Left ventricle myocardium inferior (tissue), 1 donor: ENCODE results near the gene RAB37. TPM values are rescaled to one million over a fixed set of nuclear protein-coding genes. Genes with fewer than 3 reads are reported as not detected.

ENCODE experiments used
- DNase-seq: peaks from one replicate; pipeline ENCODE4 v3.0.0-alpha.2; 2020
- H3K27ac ChIP-seq: fragments of 200-600 bp; replicated peaks from 2 replicates; pipeline ENCODE4 v1.8.0; 2021
- H3K27me3 ChIP-seq: fragments of 200-600 bp; 2 replicates; pipeline ENCODE4 v1.8.0; 2021; ENCODE audit warnings: low read depth
- H3K36me3 ChIP-seq: fragments of 200-600 bp; 2 replicates; pipeline ENCODE4 v1.8.0; 2021
- H3K4me1 ChIP-seq: fragments of 200-600 bp; 2 replicates; pipeline ENCODE4 v1.8.0; 2021
- H3K4me3 ChIP-seq: fragments of 200-600 bp; 2 replicates; pipeline ENCODE4 v1.8.0; 2021; ENCODE audit warnings: mild to moderate bottlenecking, moderate library complexity
- H3K9me3 ChIP-seq: fragments of 200-600 bp; replicated peaks from 2 replicates; pipeline ENCODE4 v1.8.0; 2021
- intact Hi-C: fragments of 100-400 bp; cut with micrococcal nuclease; formaldehyde crosslinking; loops from one replicate; pipeline ENCODE4 v1.11.0; 2022
- microRNA-seq: library from miRNA; unstranded; fragments of <30 nt; microRNA quantifications from one replicate; pipeline ENCODE4 v1.2.0, GENCODE V29; 2020
- total RNA-seq: library from RNA; stranded (reverse); fragmentation: NEBNext Ultra II Directional; extraction: Animal tissue kit (Norgen Biotek cat#: 25700); gene quantifications from one replicate; pipeline ENCODE4 v1.2.1, GENCODE V29; 2021
- TF ChIP-seq, protein P1 (sequence below): fragments of 200-600 bp; IDR thresholded peaks from 2 replicates; pipeline ENCODE4 v1.8.0; 2021; ENCODE audit warnings: antibody characterized with exemption, mild to moderate bottlenecking, borderline replicate concordance
- donor health status: DM: no; HTN: yes; CAD: no; lungs with severe emphysema.

Gene RAB37
- total RNA-seq, 1 donor from 2014 or later = 1.9 TPM

GRCh38 chr17:74792586-74793105 is 55.6 kb downstream of the RAB37 start:
- peaks cover 66% of the 10 kb centered on the region for H3K36me3 ChIP-seq
- H3K27me3 ChIP-seq = no peaks in the 10 kb centered on the region
- peaks cover 14% of the 10 kb centered on the region for H3K4me1 ChIP-seq
- H3K9me3 ChIP-seq = no peaks in the 10 kb centered on the region
- H3K27ac ChIP-seq = no peak overlapping the region
- TF ChIP-seq, protein P1, sequence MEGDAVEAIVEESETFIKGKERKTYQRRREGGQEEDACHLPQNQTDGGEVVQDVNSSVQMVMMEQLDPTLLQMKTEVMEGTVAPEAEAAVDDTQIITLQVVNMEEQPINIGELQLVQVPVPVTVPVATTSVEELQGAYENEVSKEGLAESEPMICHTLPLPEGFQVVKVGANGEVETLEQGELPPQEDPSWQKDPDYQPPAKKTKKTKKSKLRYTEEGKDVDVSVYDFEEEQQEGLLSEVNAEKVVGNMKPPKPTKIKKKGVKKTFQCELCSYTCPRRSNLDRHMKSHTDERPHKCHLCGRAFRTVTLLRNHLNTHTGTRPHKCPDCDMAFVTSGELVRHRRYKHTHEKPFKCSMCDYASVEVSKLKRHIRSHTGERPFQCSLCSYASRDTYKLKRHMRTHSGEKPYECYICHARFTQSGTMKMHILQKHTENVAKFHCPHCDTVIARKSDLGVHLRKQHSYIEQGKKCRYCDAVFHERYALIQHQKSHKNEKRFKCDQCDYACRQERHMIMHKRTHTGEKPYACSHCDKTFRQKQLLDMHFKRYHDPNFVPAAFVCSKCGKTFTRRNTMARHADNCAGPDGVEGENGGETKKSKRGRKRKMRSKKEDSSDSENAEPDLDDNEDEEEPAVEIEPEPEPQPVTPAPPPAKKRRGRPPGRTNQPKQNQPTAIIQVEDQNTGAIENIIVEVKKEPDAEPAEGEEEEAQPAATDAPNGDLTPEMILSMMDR = no peak
- no peak for DNase-seq
- intact Hi-C loops = no loop called here
- H3K4me3 ChIP-seq = no peak overlapping the region

DNA sequence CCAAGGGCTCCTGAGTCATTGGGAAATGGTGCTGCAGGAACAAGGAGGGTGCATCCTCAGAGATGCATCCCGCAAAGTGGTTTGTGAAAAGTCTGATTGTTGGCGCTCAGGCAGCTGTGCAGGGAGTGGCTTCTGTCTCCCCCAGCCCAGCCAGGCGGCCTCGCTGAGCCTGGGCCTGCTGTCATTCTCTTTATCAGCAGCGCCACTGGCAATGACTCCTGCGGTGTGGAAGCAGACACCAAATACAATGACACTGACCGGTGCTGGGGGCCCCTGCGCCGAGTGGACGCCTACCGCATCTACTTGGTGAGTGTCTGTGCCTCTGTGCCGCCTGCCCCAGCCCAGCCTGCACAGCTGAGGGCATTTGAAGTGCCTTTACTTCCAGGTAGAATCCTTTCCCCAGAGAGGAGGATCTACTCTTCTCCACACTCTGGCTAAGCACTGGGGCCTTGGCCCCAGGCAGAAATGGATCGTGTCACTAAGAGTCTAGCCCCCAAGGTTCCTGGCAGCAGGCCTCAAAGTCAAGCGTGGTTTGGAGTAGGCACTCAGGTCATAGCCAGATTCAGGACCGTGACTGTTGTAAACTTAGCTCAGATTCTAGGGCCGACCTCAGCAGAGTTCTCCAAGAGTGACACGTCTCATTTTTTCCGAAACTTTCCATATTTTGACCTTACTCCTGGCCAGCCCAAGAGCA is 58.4 kb downstream of the RAB37 start:
- DNase-seq = no peak
- intact Hi-C loops = loop anchor here (5.0 kb wide), 1 partner anchor 67 kb away; no protein-coding TSS in a partner anchor
- peaks cover 75% of the 10 kb centered on the region for H3K36me3 ChIP-seq
- TF ChIP-seq, protein P1 = no peak
- H3K4me3 ChIP-seq = no peak overlapping the region
- H3K27ac ChIP-seq = no peak overlapping the region
- H3K27me3 ChIP-seq = no peaks in the 10 kb centered on the region
- peaks cover 14% of the 10 kb centered on the region for H3K4me1 ChIP-seq
- no peaks in the 10 kb centered on the region for H3K9me3 ChIP-seq

- no peak overlapping the region for H3K4me3 ChIP-seq
- intact Hi-C loops = loop anchor here (5.0 kb wide), 1 partner anchor 66 kb away; no protein-coding TSS in a partner anchor
- H3K27ac ChIP-seq = no peak overlapping the region
- TF ChIP-seq, protein P1 = no peak
- no peaks in the 10 kb centered on the region for H3K27me3 ChIP-seq
- H3K9me3 ChIP-seq = no peaks in the 10 kb centered on the region
- H3K4me1 ChIP-seq = peaks cover 13% of the 10 kb centered on the region
- DNase-seq = no peak
- H3K36me3 ChIP-seq = peaks cover 82% of the 10 kb centered on the region
Measured at GRCh38 chr17:74796211-74796610, 59.2 kb downstream of the RAB37 start.

DNA sequence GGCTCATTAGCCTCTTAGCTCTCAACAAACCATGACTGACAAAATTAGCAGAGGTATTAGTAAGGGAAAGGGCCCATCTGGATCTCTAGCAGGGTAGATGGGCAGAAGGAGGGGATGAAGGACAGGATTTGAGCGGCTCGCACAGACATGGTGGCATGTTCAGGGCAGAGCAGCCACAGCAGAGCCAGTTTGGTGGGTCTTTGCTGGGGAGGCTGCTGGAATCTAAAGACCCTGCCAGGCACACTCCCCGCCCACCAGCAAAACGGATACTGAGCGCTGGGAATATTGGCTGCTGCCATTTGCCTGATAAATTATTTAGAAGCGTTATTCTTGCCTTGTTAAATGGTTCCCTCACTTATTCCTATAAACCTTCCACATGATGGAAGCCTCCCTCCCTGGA is 59.8 kb downstream of the RAB37 start:
- H3K27me3 ChIP-seq = no peaks in the 10 kb centered on the region
- H3K36me3 ChIP-seq = peaks cover 87% of the 10 kb centered on the region
- H3K27ac ChIP-seq = no peak overlapping the region
- no peaks in the 10 kb centered on the region for H3K9me3 ChIP-seq
- TF ChIP-seq, protein P1 = no peak
- intact Hi-C loops = loop anchor here (5.0 kb wide), 1 partner anchor 65 kb away; no protein-coding TSS in a partner anchor
- H3K4me3 ChIP-seq = no peak overlapping the region
- DNase-seq = no peak
- H3K4me1 ChIP-seq = peaks cover 11% of the 10 kb centered on the region

Small RNA genes within 50 kb of the gene (microRNA-seq; reads per million reads assigned to microRNA genes)
- 10.9 reads per million, percentile 29 among the genes with 10 or more reads in this experiment for gene MIR3615

Other genes with a start within 250 kb of the RAB37 start
- gene CD300LB, start 205.8 kb upstream of the RAB37 start, total RNA-seq = not detected
- gene CD300C, start 191.1 kb upstream of the RAB37 start, total RNA-seq = 0.71 TPM
- not detected for gene CD300H, start 169.7 kb upstream of the RAB37 start, total RNA-seq
- gene CD300LD, start 145.0 kb upstream of the RAB37 start, total RNA-seq = not detected
- 0.30 TPM for gene CD300E, start 113.5 kb upstream of the RAB37 start, total RNA-seq
- 0.55 TPM for gene CD300LF, start 24.3 kb upstream of the RAB37 start, total RNA-seq
- gene NHERF1, start 11.4 kb downstream of the RAB37 start, total RNA-seq = 11.3 TPM
- 18.6 TPM for gene NAT9, start 39.1 kb downstream of the RAB37 start, total RNA-seq
- gene GRIN2C, start 122.6 kb downstream of the RAB37 start, total RNA-seq = 0.52 TPM
- 5.7 TPM for gene FDXR, start 135.7 kb downstream of the RAB37 start, total RNA-seq
- not detected for gene FADS6, start 156.4 kb downstream of the RAB37 start, total RNA-seq
- gene USH1G, start 186.0 kb downstream of the RAB37 start, total RNA-seq = not detected
- not detected for gene OTOP2, start 187.0 kb downstream of the RAB37 start, total RNA-seq
- gene OTOP3, start 198.6 kb downstream of the RAB37 start, total RNA-seq = not detected
- 7.2 TPM for gene HID1, start 235.5 kb downstream of the RAB37 start, total RNA-seq